Left ventricle myocardium inferior (tissue), 1 donor: Measurements from ENCODE around the gene BRIP1. TPM values are rescaled to one million over a fixed set of nuclear protein-coding genes. Genes with fewer than 3 reads are reported as not detected.
"Not testable (repeated sequence)": the region's sequence is repeated elsewhere in the genome, so short reads cannot be mapped to it uniquely, and the experiment has no call there.

Source experiments
- DNase-seq: peaks from one replicate; pipeline ENCODE4 v3.0.0-alpha.2; 2020
- H3K27ac ChIP-seq: fragments of 200-600 bp; replicated peaks from 2 replicates; pipeline ENCODE4 v1.8.0; 2021
- H3K27me3 ChIP-seq: fragments of 200-600 bp; 2 replicates; pipeline ENCODE4 v1.8.0; 2021; ENCODE audit warnings: low read depth
- H3K36me3 ChIP-seq: fragments of 200-600 bp; 2 replicates; pipeline ENCODE4 v1.8.0; 2021
- H3K4me1 ChIP-seq: fragments of 200-600 bp; 2 replicates; pipeline ENCODE4 v1.8.0; 2021
- H3K4me3 ChIP-seq: fragments of 200-600 bp; 2 replicates; pipeline ENCODE4 v1.8.0; 2021; ENCODE audit warnings: mild to moderate bottlenecking, moderate library complexity
- H3K9me3 ChIP-seq: fragments of 200-600 bp; replicated peaks from 2 replicates; pipeline ENCODE4 v1.8.0; 2021
- intact Hi-C: fragments of 100-400 bp; cut with micrococcal nuclease; formaldehyde crosslinking; loops from one replicate; pipeline ENCODE4 v1.11.0; 2022
- total RNA-seq: library from RNA; stranded (reverse); fragmentation: NEBNext Ultra II Directional; extraction: Animal tissue kit (Norgen Biotek cat#: 25700); gene quantifications from one replicate; pipeline ENCODE4 v1.2.1, GENCODE V29; 2021
- TF ChIP-seq, protein P1 (sequence below): fragments of 200-600 bp; IDR thresholded peaks from 2 replicates; pipeline ENCODE4 v1.8.0; 2021; ENCODE audit warnings: antibody characterized with exemption, mild to moderate bottlenecking, borderline replicate concordance
- donor health status: DM: no; HTN: yes; CAD: no; lungs with severe emphysema.

Gene BRIP1
- total RNA-seq, 1 donor from 2014 or later, result 0.22 TPM

DNA sequence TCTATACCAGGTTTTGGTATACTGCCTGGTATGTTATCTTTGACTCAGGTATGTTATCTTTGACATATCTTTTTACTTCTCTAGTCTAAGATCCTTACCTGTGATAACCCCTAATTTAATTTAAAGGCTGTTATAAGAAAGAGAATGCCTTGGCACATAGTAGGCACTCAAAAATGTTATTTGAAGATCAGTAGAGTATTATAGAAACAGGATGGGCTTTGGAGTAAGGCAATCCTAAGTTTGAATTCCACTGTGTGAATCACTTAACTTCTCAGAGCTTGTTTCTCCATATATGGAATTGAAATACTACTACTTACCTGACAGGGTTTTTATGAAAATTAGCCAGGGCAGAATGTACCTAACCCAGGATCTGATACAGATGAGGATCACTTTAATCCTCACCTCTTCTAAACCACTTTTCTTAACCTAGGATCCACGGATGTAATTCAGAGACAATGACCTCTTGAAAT is 1.2 kb downstream of the BRIP1 start:
- no peak overlapping the region for H3K27ac ChIP-seq
- TF ChIP-seq, protein P1, sequence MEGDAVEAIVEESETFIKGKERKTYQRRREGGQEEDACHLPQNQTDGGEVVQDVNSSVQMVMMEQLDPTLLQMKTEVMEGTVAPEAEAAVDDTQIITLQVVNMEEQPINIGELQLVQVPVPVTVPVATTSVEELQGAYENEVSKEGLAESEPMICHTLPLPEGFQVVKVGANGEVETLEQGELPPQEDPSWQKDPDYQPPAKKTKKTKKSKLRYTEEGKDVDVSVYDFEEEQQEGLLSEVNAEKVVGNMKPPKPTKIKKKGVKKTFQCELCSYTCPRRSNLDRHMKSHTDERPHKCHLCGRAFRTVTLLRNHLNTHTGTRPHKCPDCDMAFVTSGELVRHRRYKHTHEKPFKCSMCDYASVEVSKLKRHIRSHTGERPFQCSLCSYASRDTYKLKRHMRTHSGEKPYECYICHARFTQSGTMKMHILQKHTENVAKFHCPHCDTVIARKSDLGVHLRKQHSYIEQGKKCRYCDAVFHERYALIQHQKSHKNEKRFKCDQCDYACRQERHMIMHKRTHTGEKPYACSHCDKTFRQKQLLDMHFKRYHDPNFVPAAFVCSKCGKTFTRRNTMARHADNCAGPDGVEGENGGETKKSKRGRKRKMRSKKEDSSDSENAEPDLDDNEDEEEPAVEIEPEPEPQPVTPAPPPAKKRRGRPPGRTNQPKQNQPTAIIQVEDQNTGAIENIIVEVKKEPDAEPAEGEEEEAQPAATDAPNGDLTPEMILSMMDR, result no peak
- no peak overlapping the region for H3K4me3 ChIP-seq
- peaks cover 18% of the 10 kb centered on the region for H3K4me1 ChIP-seq
- H3K27me3 ChIP-seq, result no peaks in the 10 kb centered on the region
- intact Hi-C loops, result no loop called here
- H3K36me3 ChIP-seq, result peaks cover 3% of the 10 kb centered on the region
- DNase-seq, result no peak
- H3K9me3 ChIP-seq, result no peaks in the 10 kb centered on the region

DNA sequence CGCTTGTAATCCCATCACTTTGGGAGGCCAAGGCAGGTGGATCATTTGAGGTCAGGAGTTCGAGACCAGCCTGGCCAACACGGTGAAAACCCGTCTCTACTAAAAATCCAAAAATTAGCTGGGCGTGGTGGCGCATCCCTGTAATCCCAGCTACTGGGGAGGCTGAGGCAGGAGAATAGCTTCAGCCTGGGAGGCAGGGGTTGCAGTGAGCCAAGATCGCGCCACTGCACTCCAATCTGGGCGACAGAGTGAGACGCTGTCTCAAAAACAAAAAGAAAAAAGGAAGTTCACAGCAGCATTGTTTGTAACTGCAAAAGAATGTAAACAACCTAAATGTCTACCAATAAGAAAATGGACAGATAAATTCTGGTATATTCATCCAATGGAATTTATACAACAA is 2.9 kb downstream of the BRIP1 start:
- DNase-seq, intact Hi-C loops, H3K27me3 ChIP-seq, H3K36me3 ChIP-seq, H3K4me3 ChIP-seq, H3K27ac ChIP-seq, H3K9me3 ChIP-seq: not testable (repeated sequence)
- peaks cover 18% of the 10 kb centered on the region for H3K4me1 ChIP-seq

DNA sequence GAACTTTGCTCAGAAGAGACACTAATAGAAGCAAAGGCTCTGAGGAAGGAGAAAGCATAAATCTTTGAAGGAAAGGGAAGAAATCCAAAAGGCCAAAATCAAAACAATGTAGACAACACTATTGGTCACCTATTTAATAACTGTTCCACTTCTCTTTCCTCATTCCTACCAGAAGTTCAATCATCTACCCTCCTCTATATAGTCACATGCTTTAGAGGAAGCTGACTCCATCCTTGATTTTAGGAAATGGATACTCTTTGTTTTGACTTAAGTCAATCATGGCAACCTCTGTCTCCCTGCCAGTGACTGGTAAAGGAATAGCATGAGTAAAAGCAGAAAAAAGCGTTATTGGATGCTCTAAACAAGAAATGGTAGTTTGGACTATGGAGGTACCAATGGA is 7.3 kb downstream of the BRIP1 start:
- H3K36me3 ChIP-seq, result no peaks in the 10 kb centered on the region
- H3K4me1 ChIP-seq, result no peaks in the 10 kb centered on the region
- no peaks in the 10 kb centered on the region for H3K27me3 ChIP-seq
- TF ChIP-seq, protein P1, result no peak
- no peak for DNase-seq
- intact Hi-C loops, result no loop called here
- H3K4me3 ChIP-seq, result no peak overlapping the region
- no peak overlapping the region for H3K27ac ChIP-seq
- no peaks in the 10 kb centered on the region for H3K9me3 ChIP-seq

DNA sequence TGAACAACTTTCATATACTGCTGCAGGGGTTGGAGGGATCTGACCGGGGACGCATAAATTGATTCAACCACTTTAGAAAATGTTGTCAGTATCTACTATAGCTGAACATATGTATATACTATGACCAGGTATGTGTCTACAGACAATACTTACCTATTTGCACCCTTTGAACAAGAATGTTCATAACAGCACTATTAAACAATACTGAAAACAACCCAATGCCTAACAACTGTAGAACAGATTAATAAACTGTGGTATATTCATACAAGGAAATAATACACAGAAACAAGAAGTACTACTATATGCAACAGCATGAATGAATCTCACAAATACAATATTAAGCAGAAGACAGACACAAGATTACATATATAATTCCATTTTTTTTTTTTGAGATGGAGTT is 10.5 kb downstream of the BRIP1 start:
- Histone ChIP-seq H3K9me3 (no peaks in the 10 kb centered on the region), H3K27ac (no peak overlapping the region), H3K4me1 (no peaks in the 10 kb centered on the region), H3K4me3 (no peak overlapping the region), H3K27me3 (no peaks in the 10 kb centered on the region), H3K36me3 (no peaks in the 10 kb centered on the region)
- intact Hi-C loops, result no loop called here
- TF ChIP-seq, protein P1, result no peak
- DNase-seq, result no peak

DNA sequence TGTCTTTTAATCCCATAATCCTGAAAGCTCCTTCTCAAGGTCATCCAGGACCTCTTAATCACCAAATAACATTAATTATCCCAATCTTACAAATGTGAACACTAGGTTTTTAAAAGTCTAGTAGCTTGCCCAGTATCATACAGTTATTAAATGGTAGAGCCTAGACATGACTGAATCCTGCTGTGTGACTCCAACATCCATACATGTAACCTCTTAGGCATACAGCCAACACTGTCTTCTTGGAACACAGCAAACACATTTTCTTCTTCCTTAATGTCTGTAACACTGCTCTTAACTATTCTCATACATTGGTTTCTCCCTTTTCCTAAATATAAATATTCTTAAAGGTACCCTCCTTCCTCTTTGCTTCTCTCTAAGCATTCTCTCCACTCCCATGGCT is 13.7 kb downstream of the BRIP1 start:
- H3K27me3 ChIP-seq, result no peaks in the 10 kb centered on the region
- no peak overlapping the region for H3K27ac ChIP-seq
- H3K36me3 ChIP-seq, result no peaks in the 10 kb centered on the region
- H3K4me3 ChIP-seq, result no peak overlapping the region
- DNase-seq, result no peak
- intact Hi-C loops, result no loop called here
- H3K4me1 ChIP-seq, result no peaks in the 10 kb centered on the region
- TF ChIP-seq, protein P1, result no peak
- H3K9me3 ChIP-seq, result no peaks in the 10 kb centered on the region

DNA sequence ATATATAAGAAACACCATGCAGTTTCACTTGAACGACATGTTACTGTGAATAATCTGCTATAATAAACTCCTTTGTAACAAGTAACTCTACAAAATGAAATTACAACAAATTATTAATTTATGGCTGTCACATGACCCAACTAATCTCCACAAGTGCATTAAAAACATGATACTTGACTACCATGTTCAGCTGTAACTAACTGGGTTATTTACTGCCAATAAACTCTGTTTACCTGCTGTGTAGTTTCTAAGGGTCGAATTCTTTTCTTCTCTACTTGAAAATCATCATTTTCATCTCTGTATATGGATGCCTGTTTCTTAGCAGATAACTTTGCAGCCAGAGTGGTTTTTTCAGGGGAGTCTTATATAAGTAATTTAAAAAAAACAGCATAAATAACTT is 14.4 kb downstream of the BRIP1 start:
- intact Hi-C loops, result no loop called here
- H3K4me3 ChIP-seq, result no peak overlapping the region
- TF ChIP-seq, protein P1, result no peak
- H3K9me3 ChIP-seq, result no peaks in the 10 kb centered on the region
- no peaks in the 10 kb centered on the region for H3K4me1 ChIP-seq
- no peak overlapping the region for H3K27ac ChIP-seq
- no peak for DNase-seq
- H3K36me3 ChIP-seq, result no peaks in the 10 kb centered on the region
- no peaks in the 10 kb centered on the region for H3K27me3 ChIP-seq
